T-helper 2 cell treated with Interferon-gamma antibody and Interleukin-4, amounts not matched to agents 5 μg/mL and 100 μg/mL, for 36 hours (primary cell): ENCODE results near the gene FGF12.

Source experiments
- DNase-seq: peaks from one replicate; pipeline ENCODE4 v3.0.0; 2021; ENCODE audit warnings: low spot score
- H3K27ac Mint-ChIP-seq: one replicate; pipeline ENCODE4 v1.8.0; 2021; ENCODE audit warnings: mild to moderate bottlenecking, mixed read lengths
- H3K27me3 Mint-ChIP-seq: one replicate; pipeline ENCODE4 v1.8.0; 2021; ENCODE audit warnings: low read depth, mixed read lengths
- H3K36me3 Mint-ChIP-seq: one replicate; pipeline ENCODE4 v1.8.0; 2021; ENCODE audit warnings: low read depth, mixed read lengths
- H3K4me1 Mint-ChIP-seq: one replicate; pipeline ENCODE4 v1.8.0; 2021; ENCODE audit warnings: low read depth, mixed read lengths
- H3K4me3 Mint-ChIP-seq: one replicate; pipeline ENCODE4 v1.8.0; 2022; ENCODE audit warnings: mild to moderate bottlenecking, moderate library complexity, mixed read lengths
- H3K9me3 Mint-ChIP-seq: one replicate; pipeline ENCODE4 v1.8.0; 2021; ENCODE audit warnings: mixed read lengths

FGF12 gene

GRCh38 chr3:192417559-192418055 lies 309.7 kb downstream of the FGF12 start:
- Mint-ChIP-seq H3K27me3 (peaks cover 11% of the 10 kb centered on the region), H3K4me1 (no peaks in the 10 kb centered on the region), H3K9me3 (no peaks in the 10 kb centered on the region), H3K4me3 (no peak overlapping the region), H3K36me3 (no peaks in the 10 kb centered on the region), H3K27ac (no peak overlapping the region)
- no peak for DNase-seq

- no peak overlapping the region for H3K27ac Mint-ChIP-seq
- peaks cover 15% of the 10 kb centered on the region for H3K27me3 Mint-ChIP-seq
- no peaks in the 10 kb centered on the region for H3K4me1 Mint-ChIP-seq
- no peak for DNase-seq
- H3K9me3 Mint-ChIP-seq = no peaks in the 10 kb centered on the region
- H3K4me3 Mint-ChIP-seq = no peak overlapping the region
- H3K36me3 Mint-ChIP-seq = no peaks in the 10 kb centered on the region
Observed at GRCh38 chr3:192417017-192417416, 310.3 kb downstream of the FGF12 start.

- no peak for DNase-seq
Observed at GRCh38 chr3:192413461-192413860, 313.9 kb downstream of the FGF12 start.

GRCh38 chr3:192410684-192410960 lies 316.7 kb downstream of the FGF12 start:
- H3K4me1 Mint-ChIP-seq = peaks cover 2% of the 10 kb centered on the region
- peaks cover 62% of the 10 kb centered on the region for H3K27me3 Mint-ChIP-seq
- no peaks in the 10 kb centered on the region for H3K36me3 Mint-ChIP-seq
- H3K27ac Mint-ChIP-seq = no peak overlapping the region
- DNase-seq = no peak
- no peaks in the 10 kb centered on the region for H3K9me3 Mint-ChIP-seq
- no peak overlapping the region for H3K4me3 Mint-ChIP-seq

More at GRCh38 chr3:192413461-192413860, 313.9 kb downstream of the FGF12 start:
- Mint-ChIP-seq H3K27me3 (peaks cover 42% of the 10 kb centered on the region), H3K4me1 (peaks cover 1% of the 10 kb centered on the region), H3K4me3 (no peak overlapping the region), H3K9me3 (no peaks in the 10 kb centered on the region), H3K36me3 (no peaks in the 10 kb centered on the region), H3K27ac (no peak overlapping the region)

GRCh38 chr3:192409838-192410683 lies 317.3 kb downstream of the FGF12 start:
- peaks cover 65% of the 10 kb centered on the region for H3K27me3 Mint-ChIP-seq
- no peak for DNase-seq
- no peak overlapping the region for H3K27ac Mint-ChIP-seq
- no peaks in the 10 kb centered on the region for H3K9me3 Mint-ChIP-seq
- no peaks in the 10 kb centered on the region for H3K36me3 Mint-ChIP-seq
- peaks cover 2% of the 10 kb centered on the region for H3K4me1 Mint-ChIP-seq
- H3K4me3 Mint-ChIP-seq = no peak overlapping the region

GRCh38 chr3:192409201-192409837 lies 318.0 kb downstream of the FGF12 start:
- Mint-ChIP-seq H3K36me3 (no peaks in the 10 kb centered on the region), H3K4me3 (no peak overlapping the region), H3K4me1 (peaks cover 2% of the 10 kb centered on the region), H3K27ac (no peak overlapping the region), H3K9me3 (no peaks in the 10 kb centered on the region), H3K27me3 (peaks cover 62% of the 10 kb centered on the region)
- no peak for DNase-seq

GRCh38 chr3:192408647-192409200 lies 318.6 kb downstream of the FGF12 start:
- Mint-ChIP-seq H3K36me3 (no peaks in the 10 kb centered on the region), H3K9me3 (no peaks in the 10 kb centered on the region), H3K4me3 (peak overlapping the region; percentile 27), H3K27ac (no peak overlapping the region), H3K27me3 (peaks cover 62% of the 10 kb centered on the region), H3K4me1 (peaks cover 2% of the 10 kb centered on the region)
- no peak for DNase-seq

- Mint-ChIP-seq H3K36me3 (no peaks in the 10 kb centered on the region), H3K27ac (no peak overlapping the region), H3K4me3 (peak overlapping the region; percentile 27), H3K9me3 (no peaks in the 10 kb centered on the region), H3K4me1 (peaks cover 2% of the 10 kb centered on the region), H3K27me3 (peaks cover 57% of the 10 kb centered on the region)
- DNase-seq = no peak
Observed at GRCh38 chr3:192408007-192408646, 319.2 kb downstream of the FGF12 start.

GRCh38 chr3:192399767-192400166 lies 327.6 kb downstream of the FGF12 start:
- no peaks in the 10 kb centered on the region for H3K9me3 Mint-ChIP-seq
- no peaks in the 10 kb centered on the region for H3K4me1 Mint-ChIP-seq
- DNase-seq = no peak
- H3K4me3 Mint-ChIP-seq = no peak overlapping the region
- no peaks in the 10 kb centered on the region for H3K27me3 Mint-ChIP-seq
- H3K27ac Mint-ChIP-seq = no peak overlapping the region
- no peaks in the 10 kb centered on the region for H3K36me3 Mint-ChIP-seq

- no peak for DNase-seq
- H3K27ac Mint-ChIP-seq = no peak overlapping the region
- H3K4me3 Mint-ChIP-seq = no peak overlapping the region
- no peaks in the 10 kb centered on the region for H3K27me3 Mint-ChIP-seq
- no peaks in the 10 kb centered on the region for H3K9me3 Mint-ChIP-seq
- H3K36me3 Mint-ChIP-seq = no peaks in the 10 kb centered on the region
- H3K4me1 Mint-ChIP-seq = no peaks in the 10 kb centered on the region
Observed at GRCh38 chr3:192397012-192397411, 330.3 kb downstream of the FGF12 start.

GRCh38 chr3:192395506-192395905 lies 331.8 kb downstream of the FGF12 start:
- no peak for DNase-seq
- Mint-ChIP-seq H3K36me3 (no peaks in the 10 kb centered on the region), H3K9me3 (no peaks in the 10 kb centered on the region), H3K27me3 (no peaks in the 10 kb centered on the region), H3K4me3 (no peak overlapping the region), H3K4me1 (no peaks in the 10 kb centered on the region), H3K27ac (no peak overlapping the region)

GRCh38 chr3:192392986-192393385 lies 334.4 kb downstream of the FGF12 start:
- H3K27ac Mint-ChIP-seq = no peak overlapping the region
- no peaks in the 10 kb centered on the region for H3K36me3 Mint-ChIP-seq
- H3K27me3 Mint-ChIP-seq = no peaks in the 10 kb centered on the region
- DNase-seq = no peak
- H3K9me3 Mint-ChIP-seq = no peaks in the 10 kb centered on the region
- H3K4me1 Mint-ChIP-seq = no peaks in the 10 kb centered on the region
- no peak overlapping the region for H3K4me3 Mint-ChIP-seq

GRCh38 chr3:192382861-192383260 lies 344.5 kb downstream of the FGF12 start:
- Mint-ChIP-seq H3K4me1 (no peaks in the 10 kb centered on the region), H3K4me3 (no peak overlapping the region), H3K27me3 (no peaks in the 10 kb centered on the region), H3K9me3 (no peaks in the 10 kb centered on the region), H3K36me3 (no peaks in the 10 kb centered on the region), H3K27ac (no peak overlapping the region)
- DNase-seq = no peak

- no peaks in the 10 kb centered on the region for H3K4me1 Mint-ChIP-seq
- H3K9me3 Mint-ChIP-seq = no peaks in the 10 kb centered on the region
- DNase-seq = no peak
- no peak overlapping the region for H3K4me3 Mint-ChIP-seq
- H3K27ac Mint-ChIP-seq = no peak overlapping the region
- H3K27me3 Mint-ChIP-seq = no peaks in the 10 kb centered on the region
- no peaks in the 10 kb centered on the region for H3K36me3 Mint-ChIP-seq
Observed at GRCh38 chr3:192373586-192373985, 353.8 kb downstream of the FGF12 start.
